ENCODE data around the gene FLACC1.
"Not testable (repeated sequence)": the region's sequence is repeated elsewhere in the genome, so short reads cannot be mapped to it uniquely, and the experiment has no call there.

- not testable (repeated sequence) for TF ChIP-seq CTCF, POLR2A (IDR thresholded peaks at IDR 0.05)
These were observed 57.2 kb downstream of the FLACC1 start for GRCh38 chr2:201299929-201300328.

Measured in right lobe of liver (tissue), 4 donors.